ENCODE measurements around the gene P2RY2. TPM values are rescaled to one million over a fixed set of nuclear protein-coding genes. Genes with fewer than 3 reads are reported as not detected.

P2RY2 gene
- total RNA-seq, 1 experiment from 2014 or later = 0.26 TPM

DNA sequence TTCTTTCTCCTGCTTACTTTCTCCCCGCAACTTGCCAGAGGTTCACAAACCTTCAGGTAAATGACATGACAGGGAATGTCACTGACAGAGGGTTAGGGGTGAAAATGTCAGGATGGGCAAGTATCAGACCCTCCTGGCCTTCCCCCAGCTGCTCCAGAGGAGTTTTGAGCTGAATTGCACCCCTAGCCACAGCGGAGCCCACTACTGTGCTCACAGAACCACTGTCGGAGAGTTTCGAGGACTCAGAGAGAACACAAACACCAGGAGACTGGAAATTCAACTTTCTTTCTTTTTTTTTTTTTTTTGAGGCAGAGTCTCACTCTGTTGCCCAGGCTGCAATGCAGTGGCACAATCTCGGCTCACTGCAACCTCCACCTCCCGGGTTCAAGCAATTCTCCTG is 21.5 kb upstream of the P2RY2 start:
- Histone ChIP-seq H4K5ac (ENCODE audit: insufficient read length, low read depth, low read length) (no peak overlapping the region), H2BK20ac (ENCODE audit: low read depth, low read length, poor library complexity, severe bottlenecking) (no peak overlapping the region), H3K4ac (ENCODE audit: low read depth, low read length) (no peak overlapping the region), H4K20me1 (ENCODE audit: control insufficient read depth, insufficient read depth, insufficient read length) (no peaks in the 10 kb centered on the region), H3K23ac (ENCODE audit: insufficient read length, low read depth, low read length) (no peak overlapping the region), H4K8ac (replicated peaks; ENCODE audit: insufficient read length, low read depth, low read length) (no peak overlapping the region), H2AK5ac (ENCODE audit: insufficient read length, low read length) (no peak overlapping the region), H3T11ph (ENCODE audit: low read length) (no peak overlapping the region), H3K9me3 (ENCODE audit: control insufficient read depth, low read depth, low read length) (no peaks in the 10 kb centered on the region), H2AFZ (ENCODE audit: low read length) (no peak overlapping the region), H3K14ac (ENCODE audit: insufficient read depth, low read length) (no peak overlapping the region), H3K56ac (ENCODE audit: insufficient read length, low read depth, low read length) (no peak overlapping the region), H3K4me2 (ENCODE audit: insufficient read depth, insufficient read length, low read length) (no peak overlapping the region), H3K18ac (ENCODE audit: insufficient read length, low read depth, low read length) (no peak overlapping the region), H2BK5ac (ENCODE audit: insufficient read length, low read length) (no peak overlapping the region), H3K27ac (ENCODE audit: insufficient read length, low read depth, low read length) (no peak overlapping the region), H3K23me2 (ENCODE audit: insufficient read length, low read depth, low read length, poor library complexity, severe bottlenecking) (no peaks in the 10 kb centered on the region), H3K27me3 (ENCODE audit: insufficient read depth, low read length) (no peaks in the 10 kb centered on the region), H3K4me1 (ENCODE audit: insufficient read depth, low read length) (peaks cover 12% of the 10 kb centered on the region; the same call in 1 of the 2 replicates), H3K79me2 (ENCODE audit: insufficient read depth, low read length) (no peaks in the 10 kb centered on the region), H2BK15ac (ENCODE audit: low read depth, low read length) (no peak overlapping the region), H2BK120ac (ENCODE audit: low read depth, low read length, poor library complexity, severe bottlenecking) (no peak overlapping the region), H2BK12ac (ENCODE audit: insufficient read length, low read depth, low read length) (no peak overlapping the region), H3K9ac (ENCODE audit: extremely low read depth, insufficient read length, low read length) (no peak overlapping the region), H4K91ac (ENCODE audit: insufficient read length, low read depth, low read length) (no peak overlapping the region), H3K79me1 (ENCODE audit: insufficient read depth, low read depth, low read length, poor library complexity, severe bottlenecking) (no peaks in the 10 kb centered on the region)
- no CpG with 5 or more reads among the region's 6 CpGs for WGBS (ENCODE audit: extremely low coverage, insufficient read length, low lambda C conversion rate)
- Mint-ChIP-seq H3K36me3 (ENCODE audit: insufficient read depth in 1 of 3, low read depth in 3 of 3) (no peaks in the 10 kb centered on the region), H3K9me3 (no peaks in the 10 kb centered on the region), H3K27me3 (ENCODE audit: low read depth) (no peaks in the 10 kb centered on the region; the same call in none of the 2 replicates), H3K4me1 (peaks cover 28 to 29% of the 10 kb centered on the region in 2 experiments), H3K4me3 (no peak overlapping the region; a peak in 1 of 5 replicates), H3K27ac (no peak overlapping the region)
- no peak for DNase-seq
- TF ChIP-seq CTCF (conservative IDR thresholded peaks at IDR 0.05) = no peak
